ENCODE measurements around the gene WDFY1. TPM values are rescaled to one million over a fixed set of nuclear protein-coding genes. Genes with fewer than 3 reads are reported as not detected.

Gene WDFY1
- total and polyA plus RNA-seq, 9 of the 15 experiments (the other 6 are each of a cell fraction or from before 2014, with no cell fraction given) = 5.4 to 27.6 (median 17.5) TPM

- H3K4me2 ChIP-seq (ENCODE audit: insufficient read depth, low read length) = no peak overlapping the region
- ChIA-PET CTCF (ENCODE audit: low intra/inter-chr PET ratio) (interaction anchor here (0.7 to 1.2 kb wide), 2 partner anchors 20 to 295 kb away, joined by 3 read pairs; no protein-coding TSS in a partner anchor), POLR2A (interaction anchor here (0.6 to 1.2 kb wide), 2 partner anchors 20 to 267 kb away, joined by 3 to 4 read pairs; no protein-coding TSS in a partner anchor)
- WGBS (ENCODE audit: insufficient coverage, low coverage, missing lambda C conversion rate) = 13% methylated on average over 1 of the region's 3 CpGs
- FAIRE-seq (no peak), DNase-seq (ENCODE audit: extremely low read depth in 1 of 4, low spot score in 3 of 4) (no peak), ATAC-seq (no peak)
- no peaks in the 10 kb centered on the region for H4K20me1 ChIP-seq (replicated peaks; ENCODE audit: control insufficient read depth, insufficient read depth, low read length)
- H3K4me3 ChIP-seq = no peak overlapping the region
- no peaks in the 10 kb centered on the region for H3K36me3 ChIP-seq (ENCODE audit: control insufficient read depth, insufficient read depth, low read length)
- no peak overlapping the region for H3K9ac ChIP-seq (ENCODE audit: insufficient read depth in 1 of 2, low read depth in 2 of 2, low read length in 2 of 2)
- no peaks in the 10 kb centered on the region for H3K9me3 ChIP-seq (replicated peaks; ENCODE audit: control insufficient read depth, insufficient read depth, low read depth, low read length)
- in situ Hi-C loops (cut with MboI) = loop anchor here (10.0 kb wide), 1 partner anchor 295 kb away; no protein-coding TSS in a partner anchor
- peaks cover 0 to 1% of the 10 kb centered on the region in 2 experiments; a peak in 1 of 5 replicates for H3K4me1 ChIP-seq (replicated peaks in 1 of 2; ENCODE audit: control insufficient read depth in 2 of 2, insufficient read depth in 2 of 2, low read length in 2 of 2)
- intact Hi-C loops (cut with micrococcal nuclease) = loop anchor here (1.0 to 10.0 kb wide), 4 partner anchors 72 to 662 kb away; no protein-coding TSS in a partner anchor
- H2AFZ ChIP-seq (ENCODE audit: low read depth, low read length) = no peak overlapping the region
- H3K79me2 ChIP-seq (ENCODE audit: control insufficient read depth, insufficient read depth, low read length) = no peaks in the 10 kb centered on the region
- H3K27me3 ChIP-seq (ENCODE audit: control insufficient read depth in 2 of 2, insufficient read depth in 2 of 2, low read length in 2 of 2) = peaks cover 11 to 23% of the 10 kb centered on the region in 2 experiments; a peak in 4 of 5 replicates
- H3K27ac ChIP-seq (ENCODE audit: extremely low read depth, low read depth, low read length) = no peak overlapping the region
- H3K9me1 ChIP-seq (ENCODE audit: control insufficient read depth, insufficient read depth, low read length) = no peaks in the 10 kb centered on the region
- BruUV-seq (replicated peaks) = no TSS peak
- no peak for TF ChIP-seq ZNF551 (CRISPR knock-in tag; IDR thresholded peaks at IDR 0.05)
- TF ChIP-seq GATAD2B (IDR thresholded peaks at IDR 0.05; ENCODE audit: borderline replicate concordance) = no peak
Measured at GRCh38 chr2:223989856-223990232, 44.7 kb upstream of the WDFY1 start.

- no peak overlapping the region for H3K4me3 ChIP-seq
- peak; percentile 93 for ATAC-seq
- H4K20me1 ChIP-seq (replicated peaks; ENCODE audit: control insufficient read depth, insufficient read depth, low read length) = no peaks in the 10 kb centered on the region
- no peak overlapping the region for H3K9ac ChIP-seq (ENCODE audit: insufficient read depth in 1 of 2, low read depth in 2 of 2, low read length in 2 of 2)
- in situ Hi-C loops (cut with MboI) (no loop called here), intact Hi-C loops (cut with micrococcal nuclease) (loop anchor here (1.0 kb wide), 1 partner anchor 295 kb away; no protein-coding TSS in a partner anchor)
- ChIA-PET POLR2A (interaction anchor here (1.2 kb wide), 1 partner anchor 19 kb away, joined by 3 read pairs; no protein-coding TSS in a partner anchor), CTCF (ENCODE audit: low intra/inter-chr PET ratio) (interaction anchor here (0.6 to 1.2 kb wide), 3 partner anchors 19 to 295 kb away, joined by 3 read pairs; no protein-coding TSS in a partner anchor)
- H3K36me3 ChIP-seq (ENCODE audit: control insufficient read depth, insufficient read depth, low read length) = no peaks in the 10 kb centered on the region
- H3K27ac ChIP-seq (ENCODE audit: extremely low read depth, low read depth, low read length) = no peak overlapping the region
- no peaks in the 10 kb centered on the region for H3K9me3 ChIP-seq (replicated peaks; ENCODE audit: control insufficient read depth, insufficient read depth, low read depth, low read length)
- H2AFZ ChIP-seq (ENCODE audit: low read depth, low read length) = no peak overlapping the region
- peak; percentile 8 to 39 (median 16) for DNase-seq (ENCODE audit: extremely low read depth in 1 of 4, low spot score in 3 of 4)
- 0 out of 2 replicates have a peak overlapping the region, but pooled peaks have one; percentile 24 for H3K4me2 ChIP-seq (ENCODE audit: insufficient read depth, low read length)
- WGBS (ENCODE audit: insufficient coverage, low coverage, missing lambda C conversion rate) = 13% methylated on average over 6 of the region's 10 CpGs
- no peaks in the 10 kb centered on the region for H3K9me1 ChIP-seq (ENCODE audit: control insufficient read depth, insufficient read depth, low read length)
- no peak for FAIRE-seq
- no peaks in the 10 kb centered on the region; a peak in 1 of 5 replicates for H3K4me1 ChIP-seq (replicated peaks in 1 of 2; ENCODE audit: control insufficient read depth in 2 of 2, insufficient read depth in 2 of 2, low read length in 2 of 2)
- peaks cover 11 to 28% of the 10 kb centered on the region in 2 experiments; a peak in 4 of 5 replicates for H3K27me3 ChIP-seq (ENCODE audit: control insufficient read depth in 2 of 2, insufficient read depth in 2 of 2, low read length in 2 of 2)
- H3K79me2 ChIP-seq (ENCODE audit: control insufficient read depth, insufficient read depth, low read length) = no peaks in the 10 kb centered on the region
- BruUV-seq (replicated peaks) = no TSS peak
- TF ChIP-seq RAD21 (CRISPR knock-in tag; conservative IDR thresholded peaks at IDR 0.05 in 1 of 2, IDR thresholded peaks at IDR 0.05 in 1 of 2) = peak; percentile 35 to 66
- TF ChIP-seq ZKSCAN1 (IDR thresholded peaks at IDR 0.05; ENCODE audit: low read depth, low read length) = no peak
- TF ChIP-seq, protein P1, sequence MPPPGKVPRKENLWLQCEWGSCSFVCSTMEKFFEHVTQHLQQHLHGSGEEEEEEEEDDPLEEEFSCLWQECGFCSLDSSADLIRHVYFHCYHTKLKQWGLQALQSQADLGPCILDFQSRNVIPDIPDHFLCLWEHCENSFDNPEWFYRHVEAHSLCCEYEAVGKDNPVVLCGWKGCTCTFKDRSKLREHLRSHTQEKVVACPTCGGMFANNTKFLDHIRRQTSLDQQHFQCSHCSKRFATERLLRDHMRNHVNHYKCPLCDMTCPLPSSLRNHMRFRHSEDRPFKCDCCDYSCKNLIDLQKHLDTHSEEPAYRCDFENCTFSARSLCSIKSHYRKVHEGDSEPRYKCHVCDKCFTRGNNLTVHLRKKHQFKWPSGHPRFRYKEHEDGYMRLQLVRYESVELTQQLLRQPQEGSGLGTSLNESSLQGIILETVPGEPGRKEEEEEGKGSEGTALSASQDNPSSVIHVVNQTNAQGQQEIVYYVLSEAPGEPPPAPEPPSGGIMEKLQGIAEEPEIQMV (tag; conservative IDR thresholded peaks at IDR 0.05; ENCODE audit: low read depth) = no peak
- no peak for TF ChIP-seq GATAD2A (IDR thresholded peaks at IDR 0.05)
- TF ChIP-seq TEAD4 (IDR thresholded peaks at IDR 0.05; ENCODE audit: low read length) = no peak
- TF ChIP-seq TEAD4 (CRISPR knock-in tag; IDR thresholded peaks at IDR 0.05; ENCODE audit: borderline replicate concordance) = no peak
- no peak for TF ChIP-seq ZNF133 (CRISPR knock-in tag; IDR thresholded peaks at IDR 0.05)
- TF ChIP-seq PKNOX1 (IDR thresholded peaks at IDR 0.05) = 0 out of 2 replicates have a peak, but pooled peaks have one; percentile 33
Measured at GRCh38 chr2:223989206-223989855, 44.2 kb upstream of the WDFY1 start.

Measured in K562 (cell line).